ENCODE measurements around the gene SHB. TPM values are rescaled to one million over a fixed set of nuclear protein-coding genes. Genes with fewer than 3 reads are reported as not detected.

SHB gene
- total RNA-seq, 6 experiments from 2014 or later: 12.0 to 43.1 (median 21.9) TPM

- intact Hi-C loops (cut with DNase I): loop anchor here (10.0 kb wide), 1 partner anchor 147 kb away; the partner anchor contains the start of gene SHB (in 2 of the 2)
- peak overlapping the region in 1 of 3 donors; percentile 51 for H3K27ac ChIP-seq
- peaks cover 0 to 6% (median 0%) of the 10 kb centered on the region in 4 donors for H3K4me1 ChIP-seq
- WGBS (ENCODE audit: insufficient coverage, low coverage, low lambda C conversion rate, missing lambda C conversion rate): 65% methylated on average over 6 of the region's 21 CpGs
- peak in 1 of 3 donors; percentile 6 for DNase-seq
- H3K4me3 ChIP-seq: no peak overlapping the region
- TF ChIP-seq POLR2A (IDR thresholded peaks at IDR 0.05): no peak
- TF ChIP-seq, protein P1, sequence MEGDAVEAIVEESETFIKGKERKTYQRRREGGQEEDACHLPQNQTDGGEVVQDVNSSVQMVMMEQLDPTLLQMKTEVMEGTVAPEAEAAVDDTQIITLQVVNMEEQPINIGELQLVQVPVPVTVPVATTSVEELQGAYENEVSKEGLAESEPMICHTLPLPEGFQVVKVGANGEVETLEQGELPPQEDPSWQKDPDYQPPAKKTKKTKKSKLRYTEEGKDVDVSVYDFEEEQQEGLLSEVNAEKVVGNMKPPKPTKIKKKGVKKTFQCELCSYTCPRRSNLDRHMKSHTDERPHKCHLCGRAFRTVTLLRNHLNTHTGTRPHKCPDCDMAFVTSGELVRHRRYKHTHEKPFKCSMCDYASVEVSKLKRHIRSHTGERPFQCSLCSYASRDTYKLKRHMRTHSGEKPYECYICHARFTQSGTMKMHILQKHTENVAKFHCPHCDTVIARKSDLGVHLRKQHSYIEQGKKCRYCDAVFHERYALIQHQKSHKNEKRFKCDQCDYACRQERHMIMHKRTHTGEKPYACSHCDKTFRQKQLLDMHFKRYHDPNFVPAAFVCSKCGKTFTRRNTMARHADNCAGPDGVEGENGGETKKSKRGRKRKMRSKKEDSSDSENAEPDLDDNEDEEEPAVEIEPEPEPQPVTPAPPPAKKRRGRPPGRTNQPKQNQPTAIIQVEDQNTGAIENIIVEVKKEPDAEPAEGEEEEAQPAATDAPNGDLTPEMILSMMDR (IDR thresholded peaks at IDR 0.05): no peak
- ATAC-seq: no peak
- H3K36me3 ChIP-seq: peaks cover 0 to 20% (median 9%) of the 10 kb centered on the region in 4 donors
- no peaks in the 10 kb centered on the region for H3K27me3 ChIP-seq
- H3K9me3 ChIP-seq: no peaks in the 10 kb centered on the region
Measured at GRCh38 chr9:37917801-37918664, 151.0 kb downstream of the SHB start.

- peaks cover 0 to 6% (median 0%) of the 10 kb centered on the region in 4 donors for H3K4me1 ChIP-seq
- H3K27ac ChIP-seq: peak overlapping the region in 1 of 3 donors; percentile 51
- no peak overlapping the region for H3K4me3 ChIP-seq
- no peaks in the 10 kb centered on the region for H3K9me3 ChIP-seq
- 63% methylated on average over 1 of the region's 8 CpGs for WGBS (ENCODE audit: insufficient coverage, low coverage, low lambda C conversion rate, missing lambda C conversion rate)
- intact Hi-C loops (cut with DNase I): loop anchor here (10.0 kb wide), 1 partner anchor 147 kb away; the partner anchor contains the start of gene SHB (in 2 of the 2)
- DNase-seq (no peak), ATAC-seq (no peak)
- no peaks in the 10 kb centered on the region for H3K27me3 ChIP-seq
- TF ChIP-seq, protein P1 (IDR thresholded peaks at IDR 0.05): no peak
- TF ChIP-seq POLR2A (IDR thresholded peaks at IDR 0.05): no peak
- H3K36me3 ChIP-seq: peaks cover 0 to 20% (median 9%) of the 10 kb centered on the region in 4 donors
Measured at GRCh38 chr9:37917313-37917731, 151.7 kb downstream of the SHB start.

DNA sequence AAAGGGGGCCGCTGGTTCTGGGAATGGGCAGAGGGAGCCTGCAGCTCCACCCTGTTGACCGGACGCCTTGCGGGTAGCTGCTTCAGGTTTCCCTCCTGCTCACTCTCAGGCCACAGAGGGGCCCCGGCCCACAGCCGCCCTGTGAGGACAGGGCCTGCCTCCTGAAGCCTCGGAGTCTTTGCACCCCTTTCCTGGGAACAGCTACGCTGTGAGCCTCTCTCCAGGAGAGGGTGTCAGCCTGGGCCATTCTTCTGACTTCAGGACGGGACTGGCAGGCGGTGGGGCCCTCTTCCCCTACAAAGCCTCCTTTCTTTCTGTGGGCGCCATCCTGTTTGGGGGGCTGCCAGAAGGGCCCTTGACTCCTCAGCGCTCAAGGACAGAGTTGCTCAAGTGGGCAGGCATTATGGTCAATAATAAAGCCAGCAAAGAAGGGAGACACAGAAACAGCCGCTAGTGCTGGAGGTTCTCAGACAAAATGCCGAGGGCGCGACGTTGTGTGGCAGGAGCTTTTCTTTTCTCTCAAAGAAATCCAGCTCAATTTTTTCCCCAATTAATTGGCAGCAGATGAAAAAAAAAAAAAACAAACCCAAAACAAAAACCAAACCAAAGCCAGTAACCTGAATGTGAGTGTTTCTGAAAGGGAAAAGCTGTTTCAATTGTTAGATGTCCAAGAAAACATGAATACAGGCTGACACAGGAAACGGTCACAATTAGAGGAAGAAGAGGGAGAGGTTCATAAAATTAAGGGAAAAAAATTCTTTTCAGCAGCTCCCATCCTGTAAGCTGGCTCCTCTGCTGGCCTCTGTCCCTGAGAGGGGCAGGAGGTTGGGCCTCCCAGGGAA, 152.3 kb downstream of the SHB start:
- no peaks in the 10 kb centered on the region for H3K27me3 ChIP-seq
- TF ChIP-seq, protein P1 (IDR thresholded peaks at IDR 0.05): no peak
- no peak for TF ChIP-seq POLR2A (IDR thresholded peaks at IDR 0.05)
- ATAC-seq (peak in 1 of 4 donors; percentile 3), DNase-seq (no peak)
- peak overlapping the region in 1 of 3 donors; percentile 51 for H3K27ac ChIP-seq
- no peaks in the 10 kb centered on the region for H3K9me3 ChIP-seq
- peaks cover 0 to 6% (median 0%) of the 10 kb centered on the region in 4 donors for H3K4me1 ChIP-seq
- H3K36me3 ChIP-seq: peaks cover 0 to 20% (median 9%) of the 10 kb centered on the region in 4 donors
- intact Hi-C loops (cut with DNase I): loop anchor here (10.0 kb wide), 1 partner anchor 148 kb away; the partner anchor contains the start of gene SHB (in 2 of the 2)
- 70% methylated on average over 8 of the region's 18 CpGs for WGBS (ENCODE audit: insufficient coverage, low coverage, low lambda C conversion rate, missing lambda C conversion rate)
- H3K4me3 ChIP-seq: no peak overlapping the region

GRCh38 chr9:37915911-37916470, 153.0 kb downstream of the SHB start:
- no peak overlapping the region for H3K4me3 ChIP-seq
- no peak for TF ChIP-seq POLR2A (IDR thresholded peaks at IDR 0.05)
- TF ChIP-seq, protein P1 (IDR thresholded peaks at IDR 0.05): no peak
- no peaks in the 10 kb centered on the region for H3K27me3 ChIP-seq
- H3K36me3 ChIP-seq: peaks cover 0 to 20% (median 9%) of the 10 kb centered on the region in 4 donors
- 60% methylated on average over 1 of the region's 14 CpGs for WGBS (ENCODE audit: insufficient coverage, low coverage, low lambda C conversion rate, missing lambda C conversion rate)
- no peak for DNase-seq
- intact Hi-C loops (cut with DNase I): loop anchor here (10.0 kb wide), 1 partner anchor 149 kb away; the partner anchor contains the start of gene SHB (in 2 of the 2)
- no peak overlapping the region for H3K27ac ChIP-seq
- peaks cover 0 to 6% (median 0%) of the 10 kb centered on the region in 4 donors for H3K4me1 ChIP-seq
- ATAC-seq: no peak
- H3K9me3 ChIP-seq: no peaks in the 10 kb centered on the region
